Astrocyte (in vitro differentiated cells and primary cell): ENCODE results near the gene RASGEF1C. TPM values are rescaled to one million over a fixed set of nuclear protein-coding genes. Genes with fewer than 3 reads are reported as not detected.

Source experiments
- DNase-seq: peaks from one replicate; pipeline ENCODE4 v3.0.0-alpha.2; 2010; ENCODE audit warnings: low read depth
- FAIRE-seq: peaks from 2 replicates; lab custom pipeline; 2011; peaks lifted over from hg19 to GRCh38; lab: Jason Lieb, UNC
- H2AFZ ChIP-seq: 2 replicates; pipeline ENCODE4 v1.6.0; 2012; ENCODE audit warnings: low read depth, low read length, inconsistent platforms
- H3K27ac ChIP-seq: 2 replicates; pipeline ENCODE4 v1.5.1; 2011; ENCODE audit warnings: low read depth, low read length, inconsistent platforms
- H3K27me3 ChIP-seq: 2 replicates; pipeline ENCODE4 v1.6.0; 2011; ENCODE audit warnings: low read length, inconsistent platforms; ENCODE audit not compliant: insufficient read depth
- H3K36me3 ChIP-seq: 2 replicates; pipeline ENCODE4 v1.5.1; 2011; ENCODE audit warnings: low read length, inconsistent platforms; ENCODE audit not compliant: insufficient read depth
- H3K4me1 ChIP-seq: 2 replicates; pipeline ENCODE4 v1.5.1; 2011; ENCODE audit warnings: low read length, inconsistent platforms; ENCODE audit not compliant: insufficient read depth
- H3K4me2 ChIP-seq: 2 replicates; pipeline ENCODE4 v1.6.0; 2012; ENCODE audit warnings: low read length, inconsistent platforms
- H3K4me3 ChIP-seq: 2 replicates; pipeline ENCODE4 v1.5.1; 2011; ENCODE audit warnings: low read depth, mild to moderate bottlenecking, low read length, inconsistent platforms; ENCODE audit not compliant: insufficient read depth
- H3K79me2 ChIP-seq: 2 replicates; pipeline ENCODE4 v1.6.0; 2012; ENCODE audit warnings: mild to moderate bottlenecking, low read length, inconsistent platforms; ENCODE audit not compliant: insufficient read depth
- H3K9ac ChIP-seq: 2 replicates; pipeline ENCODE4 v1.6.0; 2012; ENCODE audit warnings: mild to moderate bottlenecking, low read length, inconsistent platforms
- H3K9me3 ChIP-seq: 2 replicates; pipeline ENCODE4 v1.5.1; 2012; ENCODE audit warnings: low read depth, mild to moderate bottlenecking, low read length, inconsistent platforms; ENCODE audit not compliant: insufficient read depth
- H4K20me1 ChIP-seq: 2 replicates; pipeline ENCODE4 v1.6.0; 2012; ENCODE audit warnings: low read length, inconsistent platforms; ENCODE audit not compliant: insufficient read depth
- H3K27ac Mint-ChIP-seq: one replicate; pipeline ENCODE4 v1.8.0; 2021; ENCODE audit warnings: mild to moderate bottlenecking, mixed read lengths; ENCODE audit not compliant: unreplicated experiment
- H3K27me3 Mint-ChIP-seq: one replicate; pipeline ENCODE4 v1.8.0; 2021; ENCODE audit warnings: low read depth, mixed read lengths; ENCODE audit not compliant: unreplicated experiment
- H3K36me3 Mint-ChIP-seq: one replicate; pipeline ENCODE4 v1.8.0; 2021; ENCODE audit warnings: low read depth, mixed read lengths; ENCODE audit not compliant: unreplicated experiment
- H3K4me1 Mint-ChIP-seq: one replicate; pipeline ENCODE4 v1.8.0; 2021; ENCODE audit warnings: low read depth, mixed read lengths; ENCODE audit not compliant: unreplicated experiment
- H3K4me3 Mint-ChIP-seq: one replicate; pipeline ENCODE4 v1.8.0; 2021; ENCODE audit warnings: mild to moderate bottlenecking, moderate library complexity, mixed read lengths; ENCODE audit not compliant: unreplicated experiment
- H3K9me3 Mint-ChIP-seq: one replicate; pipeline ENCODE4 v1.8.0; 2021; ENCODE audit warnings: mild to moderate bottlenecking, mixed read lengths; ENCODE audit not compliant: unreplicated experiment
- EZH2 ChIP-seq: IDR thresholded peaks from 2 replicates; pipeline ENCODE4 v1.6.1; 2012; ENCODE audit warnings: mild to moderate bottlenecking, low read length, inconsistent platforms; ENCODE audit not compliant: insufficient read depth
- total RNA-seq: library from RNA; stranded (reverse); gene quantifications from 2 replicates; pipeline ENCODE4 v1.2.1, GENCODE V29; 2021
- TF ChIP-seq, protein P1 (sequence below): IDR thresholded peaks from 2 replicates; pipeline ENCODE4 v1.5.1; 2011; ENCODE audit warnings: low read depth, mild to moderate bottlenecking, inconsistent platforms, low read length, moderate library complexity; ENCODE audit not compliant: insufficient read depth

Gene RASGEF1C
- total RNA-seq, 1 donor from 2014 or later = 0.41 TPM

DNA sequence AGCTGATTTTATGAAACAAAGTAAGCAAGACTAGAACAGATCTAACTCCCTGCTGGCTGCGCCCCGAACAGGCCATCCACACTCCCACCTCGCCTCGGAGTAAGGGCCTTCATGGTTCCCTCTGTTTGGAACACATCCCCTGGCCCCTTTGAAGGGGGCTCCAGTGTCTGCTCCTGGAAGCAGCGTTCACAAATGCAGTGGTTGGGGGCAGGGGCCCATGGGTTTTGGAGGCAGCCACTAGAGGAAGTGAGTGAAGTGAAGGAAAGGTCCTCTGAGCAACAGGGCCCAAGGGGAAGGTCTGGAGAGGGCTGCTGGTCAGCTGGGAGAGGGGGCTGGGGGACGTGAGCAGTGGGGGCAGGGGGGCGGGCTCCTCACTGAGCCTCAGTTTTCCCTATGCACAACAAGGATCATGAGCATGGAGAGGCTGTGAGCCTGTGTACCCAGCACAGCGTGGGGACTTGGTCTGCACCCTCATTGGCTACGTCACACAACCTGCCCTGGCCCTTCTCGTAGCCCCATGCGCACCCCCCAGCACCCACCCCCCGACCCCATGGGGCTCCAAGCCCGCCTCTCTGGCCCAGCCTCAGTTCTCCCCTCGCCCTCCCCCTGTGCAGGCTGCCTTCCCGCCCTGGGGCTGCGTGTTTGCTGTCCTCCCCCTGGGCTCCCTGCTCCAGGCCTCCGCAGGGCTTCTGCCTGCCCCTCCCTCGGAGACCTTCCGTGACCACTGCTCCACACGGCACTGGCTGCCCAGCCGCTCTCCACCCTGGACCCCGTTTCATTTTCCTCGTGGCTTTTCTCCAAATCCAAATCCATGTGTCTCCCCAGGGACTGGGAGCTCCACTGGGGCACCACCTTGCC lies 39.5 kb downstream of the RASGEF1C start:
- Histone ChIP-seq H2AFZ (peak overlapping the region; percentile 18), H3K9me3 (no peaks in the 10 kb centered on the region), H3K4me3 (no peak overlapping the region), H3K79me2 (no peaks in the 10 kb centered on the region), H3K4me2 (no peak overlapping the region), H3K4me1 (peaks cover 4% of the 10 kb centered on the region), H3K36me3 (no peaks in the 10 kb centered on the region), H3K27ac (no peak overlapping the region), H3K9ac (no peak overlapping the region), H4K20me1 (no peaks in the 10 kb centered on the region), H3K27me3 (no peaks in the 10 kb centered on the region)
- Mint-ChIP-seq H3K27me3 (no peaks in the 10 kb centered on the region), H3K4me1 (peaks cover 7% of the 10 kb centered on the region), H3K9me3 (no peaks in the 10 kb centered on the region), H3K36me3 (no peaks in the 10 kb centered on the region), H3K27ac (no peak overlapping the region), H3K4me3 (no peak overlapping the region)
- DNase-seq (no peak), FAIRE-seq (no peak)
- no peak for TF ChIP-seq EZH2
- TF ChIP-seq, protein P1, sequence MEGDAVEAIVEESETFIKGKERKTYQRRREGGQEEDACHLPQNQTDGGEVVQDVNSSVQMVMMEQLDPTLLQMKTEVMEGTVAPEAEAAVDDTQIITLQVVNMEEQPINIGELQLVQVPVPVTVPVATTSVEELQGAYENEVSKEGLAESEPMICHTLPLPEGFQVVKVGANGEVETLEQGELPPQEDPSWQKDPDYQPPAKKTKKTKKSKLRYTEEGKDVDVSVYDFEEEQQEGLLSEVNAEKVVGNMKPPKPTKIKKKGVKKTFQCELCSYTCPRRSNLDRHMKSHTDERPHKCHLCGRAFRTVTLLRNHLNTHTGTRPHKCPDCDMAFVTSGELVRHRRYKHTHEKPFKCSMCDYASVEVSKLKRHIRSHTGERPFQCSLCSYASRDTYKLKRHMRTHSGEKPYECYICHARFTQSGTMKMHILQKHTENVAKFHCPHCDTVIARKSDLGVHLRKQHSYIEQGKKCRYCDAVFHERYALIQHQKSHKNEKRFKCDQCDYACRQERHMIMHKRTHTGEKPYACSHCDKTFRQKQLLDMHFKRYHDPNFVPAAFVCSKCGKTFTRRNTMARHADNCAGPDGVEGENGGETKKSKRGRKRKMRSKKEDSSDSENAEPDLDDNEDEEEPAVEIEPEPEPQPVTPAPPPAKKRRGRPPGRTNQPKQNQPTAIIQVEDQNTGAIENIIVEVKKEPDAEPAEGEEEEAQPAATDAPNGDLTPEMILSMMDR = no peak

DNA sequence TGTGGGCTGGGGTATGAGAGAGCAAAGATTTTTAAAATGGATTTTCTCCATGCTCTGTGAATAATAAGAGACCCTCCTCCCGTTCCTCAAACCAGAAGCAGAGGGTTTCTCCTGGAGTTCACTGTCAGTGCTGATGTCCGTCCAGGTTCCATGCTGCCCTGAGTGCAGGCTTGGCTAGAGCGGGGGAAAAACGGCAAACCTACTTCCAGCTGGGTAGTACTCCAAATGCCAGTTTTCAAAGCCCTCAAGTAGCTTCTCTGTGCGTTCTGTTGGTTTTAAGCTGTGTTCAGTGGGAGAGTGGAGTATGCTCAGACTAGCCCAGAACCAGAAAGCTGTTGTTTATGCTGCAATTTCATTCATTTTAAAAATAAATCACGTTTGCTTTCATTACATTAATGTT lies 40.3 kb downstream of the RASGEF1C start:
- Histone ChIP-seq H2AFZ (no peak overlapping the region), H3K79me2 (no peaks in the 10 kb centered on the region), H3K4me2 (no peak overlapping the region), H4K20me1 (no peaks in the 10 kb centered on the region), H3K4me1 (no peaks in the 10 kb centered on the region), H3K27me3 (peaks cover 2% of the 10 kb centered on the region), H3K9me3 (no peaks in the 10 kb centered on the region), H3K36me3 (no peaks in the 10 kb centered on the region), H3K9ac (no peak overlapping the region), H3K27ac (no peak overlapping the region), H3K4me3 (no peak overlapping the region)
- Mint-ChIP-seq H3K27ac (no peak overlapping the region), H3K36me3 (no peaks in the 10 kb centered on the region), H3K27me3 (no peaks in the 10 kb centered on the region), H3K4me1 (peaks cover under 1% of the 10 kb centered on the region), H3K9me3 (no peaks in the 10 kb centered on the region), H3K4me3 (no peak overlapping the region)
- no peak for FAIRE-seq
- no peak for DNase-seq
- no peak for TF ChIP-seq EZH2
- TF ChIP-seq, protein P1 = no peak

DNA sequence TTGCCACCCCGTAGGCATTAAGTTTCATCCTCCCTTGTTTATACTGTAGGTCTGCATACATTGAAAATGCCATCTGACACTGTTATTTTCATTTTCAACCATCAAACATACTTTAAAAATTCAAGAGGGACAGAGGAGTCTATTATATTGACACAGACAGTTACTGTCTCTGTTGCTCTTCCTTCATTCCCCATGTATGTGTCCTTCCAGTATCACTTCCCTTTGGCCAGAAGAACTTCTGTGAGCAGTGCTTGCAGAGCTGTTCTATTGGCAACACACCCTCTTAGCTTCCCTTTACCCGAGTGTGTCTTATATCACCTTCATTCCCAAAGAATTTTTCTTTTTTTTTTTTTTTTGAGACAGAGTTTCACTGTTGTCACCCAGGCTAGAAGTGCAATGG lies 42.8 kb downstream of the RASGEF1C start:
- DNase-seq (no peak), FAIRE-seq (no peak)
- no peaks in the 10 kb centered on the region for H3K9me3 ChIP-seq
- H3K27ac ChIP-seq = no peak overlapping the region
- Mint-ChIP-seq H3K4me3 (no peak overlapping the region), H3K9me3 (no peaks in the 10 kb centered on the region), H3K27ac (no peak overlapping the region), H3K36me3 (no peaks in the 10 kb centered on the region), H3K4me1 (no peaks in the 10 kb centered on the region), H3K27me3 (peaks cover 5% of the 10 kb centered on the region)
- H3K9ac ChIP-seq = no peak overlapping the region
- H3K4me1 ChIP-seq = no peaks in the 10 kb centered on the region
- H3K79me2 ChIP-seq = no peaks in the 10 kb centered on the region
- no peak overlapping the region for H3K4me2 ChIP-seq
- no peaks in the 10 kb centered on the region for H4K20me1 ChIP-seq
- TF ChIP-seq, protein P1 = no peak
- no peak for TF ChIP-seq EZH2
- H3K4me3 ChIP-seq = no peak overlapping the region
- no peak overlapping the region for H2AFZ ChIP-seq
- H3K36me3 ChIP-seq = no peaks in the 10 kb centered on the region
- H3K27me3 ChIP-seq = peaks cover 2% of the 10 kb centered on the region
